Activated naive CD4-positive, alpha-beta T cell treated with anti-CD3 and anti-CD28 coated beads, Interleukin-2, amount 10 ng/mL, durations not matched to agents 7 days and 5 days (primary cell): ENCODE measurements around the gene ZNF335.
A peak's percentile ranks its signal among the peaks of the same experiment; 100 is the strongest.

ENCODE experiments used
- CTCF ChIA-PET: fragments of 350-600 bp; sonication (Branson Sonifier 250); formaldehyde crosslinking; loops from one replicate; lab custom pipeline; 2021; ENCODE audit warnings: antibody characterized with exemption; lab: Charles Lee
- DNase-seq: peaks from one replicate; pipeline ENCODE4 v3.0.0-alpha.2; 2020
- H3K27ac Mint-ChIP-seq: one replicate; pipeline ENCODE4 v1.8.0; 2021; ENCODE audit warnings: mild to moderate bottlenecking, moderate library complexity, mixed read lengths
- H3K27me3 Mint-ChIP-seq: one replicate; pipeline ENCODE4 v1.8.0; 2021; ENCODE audit warnings: mild to moderate bottlenecking, mixed read lengths
- H3K36me3 Mint-ChIP-seq: one replicate; pipeline ENCODE4 v1.8.0; 2021; ENCODE audit warnings: mixed read lengths
- H3K4me1 Mint-ChIP-seq: one replicate; pipeline ENCODE4 v1.8.0; 2021; ENCODE audit warnings: mixed read lengths
- H3K4me3 Mint-ChIP-seq: one replicate; pipeline ENCODE4 v1.8.0; 2021; ENCODE audit warnings: mild to moderate bottlenecking, moderate library complexity, mixed read lengths
- H3K9me3 Mint-ChIP-seq: one replicate; pipeline ENCODE4 v1.8.0; 2021; ENCODE audit warnings: mixed read lengths

The ZNF335 gene

GRCh38 chr20:45921337-45922189 lies 50.4 kb downstream of the ZNF335 start:
- H3K9me3 Mint-ChIP-seq: no peaks in the 10 kb centered on the region
- DNase-seq: no peak
- H3K36me3 Mint-ChIP-seq: no peaks in the 10 kb centered on the region
- H3K27ac Mint-ChIP-seq: no peak overlapping the region
- CTCF ChIA-PET: interaction anchor here (0.7 kb wide), 1 partner anchor 98 kb away, joined by 3 read pairs; no protein-coding TSS in a partner anchor
- H3K4me1 Mint-ChIP-seq: no peaks in the 10 kb centered on the region
- peaks cover 68% of the 10 kb centered on the region for H3K27me3 Mint-ChIP-seq
- H3K4me3 Mint-ChIP-seq: no peak overlapping the region

DNA sequence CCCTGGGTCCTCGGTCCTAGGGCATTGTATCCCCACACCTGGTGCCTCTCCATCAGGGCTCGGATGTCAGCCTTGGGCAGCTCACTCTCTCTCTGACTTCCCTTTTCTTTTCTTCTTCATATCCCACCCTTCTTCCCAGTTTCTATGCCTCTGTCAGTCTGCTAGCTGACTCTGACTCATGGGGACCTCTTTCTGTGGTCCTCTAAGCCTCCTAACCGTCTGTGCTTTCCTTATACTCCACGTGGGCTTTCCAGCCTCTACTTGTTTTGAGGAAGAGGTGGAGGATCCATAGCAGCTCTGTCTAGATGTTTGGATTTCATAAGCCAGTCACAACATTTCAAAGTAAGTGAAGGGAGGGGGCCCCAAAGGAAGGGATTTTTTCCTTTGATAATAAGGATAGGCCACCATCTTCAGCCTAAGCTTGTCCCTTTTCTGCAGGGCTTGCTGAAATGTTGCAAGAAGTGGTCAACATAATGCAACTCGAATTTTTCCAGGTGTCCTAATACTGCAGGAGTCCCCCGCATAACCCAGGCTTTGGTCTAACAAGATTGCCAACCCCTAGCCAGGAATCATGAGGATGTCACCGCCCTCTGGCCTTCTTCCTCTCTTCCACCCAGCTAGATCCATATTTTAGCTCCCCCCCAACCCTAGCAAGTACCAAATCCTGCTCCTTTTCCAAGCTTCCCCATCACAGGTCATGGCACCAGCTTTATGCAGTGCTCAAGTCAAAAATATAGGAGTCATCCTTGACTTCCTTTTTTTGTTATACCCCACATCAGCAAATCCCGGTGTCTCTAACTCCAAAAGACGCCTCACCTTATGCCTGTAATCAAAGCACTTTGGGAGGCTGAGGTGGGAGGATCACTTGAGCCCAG lies 51.3 kb downstream of the ZNF335 start:
- H3K4me1 Mint-ChIP-seq: no peaks in the 10 kb centered on the region
- H3K4me3 Mint-ChIP-seq: no peak overlapping the region
- H3K27ac Mint-ChIP-seq: no peak overlapping the region
- CTCF ChIA-PET: interaction anchor here (0.7 kb wide), 1 partner anchor 97 kb away, joined by 3 read pairs; no protein-coding TSS in a partner anchor
- H3K9me3 Mint-ChIP-seq: no peaks in the 10 kb centered on the region
- DNase-seq: no peak
- H3K27me3 Mint-ChIP-seq: peaks cover 73% of the 10 kb centered on the region
- no peaks in the 10 kb centered on the region for H3K36me3 Mint-ChIP-seq

- CTCF ChIA-PET: no interaction called here
- no peak for DNase-seq
- Mint-ChIP-seq H3K27ac (no peak overlapping the region), H3K27me3 (peaks cover 73% of the 10 kb centered on the region), H3K36me3 (no peaks in the 10 kb centered on the region), H3K9me3 (no peaks in the 10 kb centered on the region), H3K4me1 (no peaks in the 10 kb centered on the region), H3K4me3 (no peak overlapping the region)
Observed at GRCh38 chr20:45919542-45920399, 52.2 kb downstream of the ZNF335 start.

- no peak for DNase-seq
- Mint-ChIP-seq H3K27ac (no peak overlapping the region), H3K27me3 (peaks cover 72% of the 10 kb centered on the region), H3K36me3 (no peaks in the 10 kb centered on the region), H3K4me1 (no peaks in the 10 kb centered on the region), H3K4me3 (no peak overlapping the region), H3K9me3 (no peaks in the 10 kb centered on the region)
- CTCF ChIA-PET: no interaction called here
Observed at GRCh38 chr20:45918779-45919537, 53.0 kb downstream of the ZNF335 start.

DNA sequence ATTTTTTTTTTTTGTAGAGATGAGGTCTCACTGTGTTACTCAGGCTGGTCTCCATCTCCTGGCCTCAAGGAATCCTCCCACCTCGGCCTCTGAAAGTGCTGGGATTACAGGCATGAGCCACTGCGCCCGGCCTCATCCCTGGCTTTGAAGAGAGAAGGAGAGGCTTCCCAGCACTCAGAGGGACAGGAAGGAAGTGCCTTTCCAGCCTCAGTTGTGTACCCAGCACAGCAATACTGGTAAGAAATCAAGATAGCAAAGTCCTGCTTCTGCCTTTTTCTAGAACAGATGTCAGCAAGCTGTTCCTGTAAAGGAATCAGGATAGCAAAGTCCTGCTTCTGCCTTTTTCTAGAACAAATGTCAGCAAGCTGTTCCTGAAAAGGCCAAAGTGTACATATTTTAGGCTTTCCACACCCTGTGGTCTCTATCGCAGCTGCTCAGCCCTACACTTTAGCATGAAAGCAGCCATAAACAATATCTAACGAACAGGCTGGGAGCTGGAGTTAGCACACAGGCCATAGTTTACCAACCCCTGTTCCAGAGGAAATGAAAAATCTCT lies 53.7 kb downstream of the ZNF335 start:
- no peaks in the 10 kb centered on the region for H3K4me1 Mint-ChIP-seq
- H3K9me3 Mint-ChIP-seq: no peaks in the 10 kb centered on the region
- H3K27ac Mint-ChIP-seq: no peak overlapping the region
- no peaks in the 10 kb centered on the region for H3K36me3 Mint-ChIP-seq
- DNase-seq: no peak
- CTCF ChIA-PET: no interaction called here
- peaks cover 75% of the 10 kb centered on the region for H3K27me3 Mint-ChIP-seq
- H3K4me3 Mint-ChIP-seq: no peak overlapping the region

DNA sequence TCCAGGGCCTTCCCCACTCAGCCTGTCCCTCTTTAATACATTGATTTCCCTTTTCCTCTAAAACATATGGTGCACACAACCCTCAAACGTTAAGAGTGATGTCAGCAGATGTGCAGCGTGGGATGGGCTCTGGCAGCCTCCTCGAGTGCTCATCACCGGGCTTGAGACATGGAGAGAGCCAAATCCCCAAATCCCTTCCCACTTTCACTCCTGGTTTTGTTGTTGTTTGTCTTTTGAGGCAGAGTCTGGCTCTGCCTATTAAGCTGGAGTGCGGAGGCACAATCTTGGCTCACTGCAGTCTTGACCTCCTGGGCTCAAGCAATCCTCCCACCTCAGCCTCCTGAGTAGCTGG lies 54.2 kb downstream of the ZNF335 start:
- peaks cover 79% of the 10 kb centered on the region for H3K27me3 Mint-ChIP-seq
- DNase-seq: no peak
- H3K36me3 Mint-ChIP-seq: no peaks in the 10 kb centered on the region
- no peak overlapping the region for H3K4me3 Mint-ChIP-seq
- H3K4me1 Mint-ChIP-seq: peaks cover 2% of the 10 kb centered on the region
- no peak overlapping the region for H3K27ac Mint-ChIP-seq
- no peaks in the 10 kb centered on the region for H3K9me3 Mint-ChIP-seq
- CTCF ChIA-PET: no interaction called here

GRCh38 chr20:45913116-45913515 lies 58.9 kb downstream of the ZNF335 start:
- H3K36me3 Mint-ChIP-seq: no peaks in the 10 kb centered on the region
- no peak for DNase-seq
- H3K4me1 Mint-ChIP-seq: peaks cover 20% of the 10 kb centered on the region
- no peak overlapping the region for H3K4me3 Mint-ChIP-seq
- H3K27ac Mint-ChIP-seq: no peak overlapping the region
- peaks cover 65% of the 10 kb centered on the region for H3K27me3 Mint-ChIP-seq
- CTCF ChIA-PET: no interaction called here
- no peaks in the 10 kb centered on the region for H3K9me3 Mint-ChIP-seq

DNA sequence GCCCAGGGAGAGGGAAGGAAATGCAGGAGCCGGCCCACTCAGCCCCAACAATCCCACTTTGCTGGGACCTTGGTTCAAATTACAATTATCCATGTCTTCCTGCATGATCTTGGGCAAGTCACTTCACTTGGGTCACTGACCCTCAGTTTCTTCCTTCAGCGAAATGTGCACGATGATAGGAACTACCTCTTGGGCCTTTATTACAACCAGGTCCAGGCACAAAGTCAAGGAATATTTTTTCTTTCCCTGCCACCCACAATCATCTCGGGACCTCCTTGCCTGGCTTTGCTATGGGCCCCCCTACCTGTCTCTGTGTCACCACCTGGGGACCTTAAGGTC lies 59.7 kb downstream of the ZNF335 start:
- Mint-ChIP-seq H3K27me3 (peaks cover 59% of the 10 kb centered on the region), H3K4me1 (peaks cover 20% of the 10 kb centered on the region), H3K36me3 (no peaks in the 10 kb centered on the region), H3K4me3 (peak overlapping the region; percentile 2), H3K9me3 (no peaks in the 10 kb centered on the region), H3K27ac (no peak overlapping the region)
- DNase-seq: no peak
- CTCF ChIA-PET: no interaction called here

GRCh38 chr20:45911486-45912343 lies 60.3 kb downstream of the ZNF335 start, which contains the start of gene PLTP:
Gene PLTP (minus strand): TSS chr20:45912155. CDS start chr20:45911452, 703 bp downstream.
- DNase-seq: peak; percentile 54
- Mint-ChIP-seq H3K4me3 (peak within 1 kb of the TSS; percentile 40), H3K27ac (peak within 1 kb of the TSS; percentile 15), H3K9me3 (no peaks in the 10 kb centered on the region), H3K27me3 (peaks cover 57% of the 10 kb centered on the region), H3K4me1 (peaks cover 20% of the 10 kb centered on the region), H3K36me3 (no peaks in the 10 kb centered on the region)
- CTCF ChIA-PET: no interaction called here

GRCh38 chr20:45910670-45911485 lies 61.1 kb downstream of the ZNF335 start:
- peak; percentile 91 for DNase-seq
- Mint-ChIP-seq H3K9me3 (no peaks in the 10 kb centered on the region), H3K4me3 (peak overlapping the region; percentile 40), H3K27ac (peak overlapping the region; percentile 34), H3K27me3 (peaks cover 49% of the 10 kb centered on the region), H3K4me1 (peaks cover 20% of the 10 kb centered on the region), H3K36me3 (no peaks in the 10 kb centered on the region)
- CTCF ChIA-PET: interaction anchor here (1.5 kb wide), 1 partner anchor 59 kb away, joined by 5 read pairs; no protein-coding TSS in a partner anchor

DNA sequence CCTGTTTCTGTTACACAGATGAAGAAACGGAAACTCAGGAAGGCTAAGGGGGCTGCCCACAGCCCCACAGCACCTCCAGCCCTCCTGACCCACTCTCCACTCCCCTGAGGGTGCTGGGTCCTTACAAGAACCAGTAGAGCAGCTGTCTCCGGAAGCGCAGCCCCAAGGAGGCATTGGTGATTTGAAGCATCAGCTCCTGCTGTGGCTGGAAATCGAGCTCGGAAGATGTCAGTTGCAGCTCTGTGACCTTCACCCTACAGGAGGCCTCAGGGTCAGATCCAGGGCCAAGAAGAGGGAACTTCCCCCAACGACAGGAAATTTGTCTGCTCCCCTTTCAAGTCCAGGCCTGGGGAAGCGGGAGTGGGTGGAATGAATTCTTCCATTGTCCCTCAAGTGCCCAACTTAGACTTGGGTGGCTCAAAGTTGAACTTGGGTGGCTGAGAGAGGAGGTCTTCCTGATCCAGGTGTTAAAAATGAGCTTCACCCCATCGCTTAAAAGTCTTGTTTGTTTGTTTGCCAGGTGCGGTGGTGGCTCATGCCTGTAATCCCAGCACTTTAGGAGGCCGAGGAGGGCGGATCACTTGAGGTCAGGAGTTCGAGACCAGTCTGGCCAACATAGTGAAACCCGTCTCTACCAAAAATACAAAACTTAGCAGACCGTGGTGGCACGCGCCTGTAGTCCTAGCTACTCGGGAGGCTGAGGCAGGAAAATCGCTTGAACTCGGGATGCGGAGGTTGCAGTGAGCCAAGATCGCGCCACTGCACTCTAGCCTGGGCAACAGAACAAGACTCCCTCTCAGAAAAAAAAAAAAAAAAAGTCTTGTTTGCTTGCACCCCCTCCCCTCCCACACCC lies 62.0 kb downstream of the ZNF335 start:
- H3K36me3 Mint-ChIP-seq: no peaks in the 10 kb centered on the region
- peak overlapping the region; percentile 34 for H3K27ac Mint-ChIP-seq

More for the DNA sequence above, 62.0 kb downstream of the ZNF335 start:
- no peak for DNase-seq
- Mint-ChIP-seq H3K27me3 (peaks cover 42% of the 10 kb centered on the region), H3K4me3 (peak overlapping the region; percentile 40), H3K4me1 (peaks cover 20% of the 10 kb centered on the region), H3K9me3 (no peaks in the 10 kb centered on the region)
- CTCF ChIA-PET: interaction anchor here (1.0 to 1.5 kb wide), 2 partner anchors 19 to 60 kb away, joined by 3 to 5 read pairs; partner anchors contain the start of genes CTSA and NEURL2
